Cardiac fibroblast (primary cell): ENCODE data around the gene EVA1C.
"Not testable (repeated sequence)": the region's sequence is repeated elsewhere in the genome, so short reads cannot be mapped to it uniquely, and the experiment has no call there.

Experiments used
- DNase-seq, 2 donors: peaks; one replicate each; pipeline versions ENCODE4 v3.0.0 to v3.0.0-alpha.2; 2010; ENCODE audit warnings: low read depth in 2 of 2
- H3K4me3 ChIP-seq, 2 donors: replicated peaks in 1 of 2; 1 replicate in 1 of 2; 2 replicates in 1 of 2; pipeline ENCODE4 v1.5.1; 2011; ENCODE audit warnings: low read depth in 2 of 2, low read length in 2 of 2, mild to moderate bottlenecking in 2 of 2, moderate library complexity in 1 of 2
- CTCF ChIP-seq: IDR thresholded peaks from one replicate; pipeline ENCODE4 v1.5.1; 2011; ENCODE audit warnings: low read depth, mild to moderate bottlenecking, low read length, inconsistent platforms

EVA1C gene

GRCh38 chr21:32549440-32549839 lies 136.9 kb downstream of the EVA1C start:
- no peak for DNase-seq
- no peak for TF ChIP-seq CTCF
- no peak overlapping the region for H3K4me3 ChIP-seq

GRCh38 chr21:32549886-32550285 lies 137.4 kb downstream of the EVA1C start:
- no peak overlapping the region for H3K4me3 ChIP-seq
- no peak for TF ChIP-seq CTCF
- no peak for DNase-seq

GRCh38 chr21:32554832-32555638 lies 142.5 kb downstream of the EVA1C start:
- no peak for TF ChIP-seq CTCF
- DNase-seq, result no peak
- H3K4me3 ChIP-seq, result no peak overlapping the region

GRCh38 chr21:32558106-32558505 lies 145.6 kb downstream of the EVA1C start:
- H3K4me3 ChIP-seq, result no peak overlapping the region
- no peak for DNase-seq
- TF ChIP-seq CTCF, result no peak

GRCh38 chr21:32559006-32559610 lies 146.6 kb downstream of the EVA1C start:
- DNase-seq, result no peak
- no peak for TF ChIP-seq CTCF
- no peak overlapping the region for H3K4me3 ChIP-seq

GRCh38 chr21:32560896-32561295 lies 148.4 kb downstream of the EVA1C start:
- H3K4me3 ChIP-seq, result no peak overlapping the region
- no peak for TF ChIP-seq CTCF
- DNase-seq, result no peak

GRCh38 chr21:32561476-32561875 lies 149.0 kb downstream of the EVA1C start:
- H3K4me3 ChIP-seq, DNase-seq: not testable (repeated sequence)
